Stimulated activated naive CD8-positive, alpha-beta T cell treated with anti-CD3 and anti-CD28 coated beads, Interleukin-15, amount 100 ng/mL, for 72 hours (primary cell): ENCODE results near the gene CFAP100.
A peak's percentile ranks its signal among the peaks of the same experiment; 100 is the strongest.

Experiments used
- ATAC-seq: fragments of 150-1000 bp; cut with Tn5 transposase; 2 replicates; pipeline ENCODE4 v1.10.0; 2021; ENCODE audit warnings: mild to moderate bottlenecking, moderate library complexity
- DNase-seq, 2 donors: peaks; one replicate each; pipeline ENCODE4 v3.0.0; 2021 to 2022
- H3K27ac Mint-ChIP-seq, 2 donors: one replicate each; pipeline ENCODE4 v1.8.0; 2022; ENCODE audit warnings: mild to moderate bottlenecking in 2 of 2, mixed read lengths in 2 of 2, moderate library complexity in 2 of 2
- H3K27me3 Mint-ChIP-seq: one replicate; pipeline ENCODE4 v1.8.0; 2022; ENCODE audit warnings: mixed read lengths
- H3K4me1 Mint-ChIP-seq: one replicate; pipeline ENCODE4 v1.8.0; 2022; ENCODE audit warnings: mild to moderate bottlenecking, mixed read lengths
- H3K4me3 Mint-ChIP-seq, 2 donors: one replicate each; pipeline ENCODE4 v1.8.0; 2022; ENCODE audit warnings: mild to moderate bottlenecking in 2 of 2, mixed read lengths in 2 of 2, moderate library complexity in 1 of 2
- H3K9me3 Mint-ChIP-seq, 2 donors: one replicate each; pipeline ENCODE4 v1.8.0; 2022; ENCODE audit warnings: mixed read lengths in 2 of 2

CFAP100 gene

GRCh38 chr3:126417981-126418530 is 23.3 kb downstream of the CFAP100 start:
- Mint-ChIP-seq H3K4me3 (no peak overlapping the region), H3K27me3 (peaks cover 40% of the 10 kb centered on the region), H3K9me3 (no peaks in the 10 kb centered on the region), H3K4me1 (no peaks in the 10 kb centered on the region), H3K27ac (no peak overlapping the region)
- DNase-seq (no peak), ATAC-seq (no peak)

- H3K4me1 Mint-ChIP-seq = no peaks in the 10 kb centered on the region
- no peak for ATAC-seq
- peaks cover 34% of the 10 kb centered on the region for H3K27me3 Mint-ChIP-seq
- no peaks in the 10 kb centered on the region for H3K9me3 Mint-ChIP-seq
- DNase-seq = no peak
- H3K27ac Mint-ChIP-seq = no peak overlapping the region
- H3K4me3 Mint-ChIP-seq = no peak overlapping the region
Observed at GRCh38 chr3:126418661-126419131, 24.0 kb downstream of the CFAP100 start.

DNA sequence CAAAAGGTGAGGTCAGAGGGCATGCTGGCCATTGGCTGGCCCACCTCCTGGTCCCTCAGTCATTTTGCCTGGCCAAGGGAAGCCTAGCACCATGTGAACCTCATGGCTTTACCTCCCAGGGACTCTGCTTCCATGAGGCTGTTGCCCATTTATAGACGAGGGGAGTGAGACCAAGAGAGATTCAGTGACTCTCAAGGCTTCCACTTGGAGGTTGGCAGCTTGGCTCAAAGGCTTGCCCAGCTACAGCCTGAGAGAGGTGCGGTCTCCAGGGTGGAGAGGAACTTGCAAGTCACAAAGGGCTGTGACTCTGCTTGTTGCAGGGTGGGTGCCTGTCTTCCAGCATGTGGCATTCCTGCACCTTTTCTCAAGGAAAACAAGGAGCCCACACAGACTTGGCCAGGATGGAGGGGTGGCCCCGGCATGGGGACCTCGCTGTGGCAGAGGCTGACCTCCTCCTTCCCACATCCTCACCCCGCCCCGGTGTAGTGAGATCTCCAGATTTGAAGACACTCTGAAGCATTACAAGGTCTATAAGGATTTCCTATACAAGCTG is 24.5 kb downstream of the CFAP100 start:
- DNase-seq (peak in 1 of 2 donors; percentile 5), ATAC-seq (no peak)
- Mint-ChIP-seq H3K27ac (no peak overlapping the region), H3K4me1 (no peaks in the 10 kb centered on the region), H3K4me3 (no peak overlapping the region), H3K9me3 (peaks cover 0 to under 1% of the 10 kb centered on the region in 2 donors), H3K27me3 (peaks cover 29% of the 10 kb centered on the region)

- no peak overlapping the region for H3K27ac Mint-ChIP-seq
- H3K27me3 Mint-ChIP-seq = peaks cover 19% of the 10 kb centered on the region
- H3K4me1 Mint-ChIP-seq = no peaks in the 10 kb centered on the region
- ATAC-seq = no peak
- DNase-seq = peak in 1 of 2 donors; percentile 3
- peaks cover 0 to 7% of the 10 kb centered on the region in 2 donors for H3K9me3 Mint-ChIP-seq
- H3K4me3 Mint-ChIP-seq = no peak overlapping the region
Observed at GRCh38 chr3:126419886-126420786, 25.4 kb downstream of the CFAP100 start.

- H3K27ac Mint-ChIP-seq = no peak overlapping the region
- no peaks in the 10 kb centered on the region for H3K4me1 Mint-ChIP-seq
- H3K4me3 Mint-ChIP-seq = no peak overlapping the region
- ATAC-seq (no peak), DNase-seq (peak in 1 of 2 donors; percentile 2)
- H3K27me3 Mint-ChIP-seq = peaks cover 5% of the 10 kb centered on the region
- H3K9me3 Mint-ChIP-seq = peaks cover 9 to 14% of the 10 kb centered on the region in 2 donors
Observed at GRCh38 chr3:126421573-126422119, 26.9 kb downstream of the CFAP100 start.

GRCh38 chr3:126422121-126422520 is 27.4 kb downstream of the CFAP100 start:
- no peak for DNase-seq
- ATAC-seq = peak; percentile 8
- no peaks in the 10 kb centered on the region for H3K4me1 Mint-ChIP-seq
- peaks cover under 1% of the 10 kb centered on the region for H3K27me3 Mint-ChIP-seq
- H3K4me3 Mint-ChIP-seq = no peak overlapping the region
- H3K9me3 Mint-ChIP-seq = peaks cover 14% of the 10 kb centered on the region in 2 donors
- no peak overlapping the region for H3K27ac Mint-ChIP-seq

DNA sequence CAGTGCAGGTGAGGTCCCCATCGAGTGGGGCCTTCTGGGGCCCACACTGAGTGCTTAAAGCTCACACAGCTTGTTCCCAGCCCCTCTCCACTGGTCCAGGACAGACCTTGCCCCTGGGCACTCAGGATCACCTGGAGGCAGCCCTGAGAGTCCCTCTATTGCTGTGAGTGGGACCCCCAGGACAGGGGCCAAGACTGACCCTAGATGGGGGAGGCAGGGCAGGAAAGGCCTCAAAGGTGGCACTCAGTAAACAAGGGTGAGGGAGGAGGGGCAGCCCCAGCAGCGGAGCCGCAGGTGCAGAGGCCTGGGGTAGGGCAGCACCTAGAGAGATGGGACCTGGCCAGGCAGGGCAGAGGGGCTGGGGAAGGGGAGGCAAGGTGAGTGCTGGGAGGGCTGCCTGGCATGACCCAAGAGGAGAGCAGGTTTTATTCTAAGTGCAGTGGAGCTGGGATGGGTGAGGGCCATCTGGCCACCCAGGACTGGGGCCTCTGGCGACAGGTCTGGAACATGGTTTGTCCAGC is 27.9 kb downstream of the CFAP100 start:
- ATAC-seq = peak; percentile 24
- Mint-ChIP-seq H3K9me3 (peaks cover 14% of the 10 kb centered on the region in 2 donors), H3K4me1 (no peaks in the 10 kb centered on the region), H3K27me3 (no peaks in the 10 kb centered on the region), H3K27ac (peak overlapping the region in 1 of 2 donors; percentile 42), H3K4me3 (no peak overlapping the region)
- peak in 1 of 2 donors; percentile 1 for DNase-seq

GRCh38 chr3:126423191-126424038 is 28.7 kb downstream of the CFAP100 start:
- no peaks in the 10 kb centered on the region for H3K4me1 Mint-ChIP-seq
- no peak overlapping the region for H3K27ac Mint-ChIP-seq
- no peaks in the 10 kb centered on the region for H3K27me3 Mint-ChIP-seq
- H3K4me3 Mint-ChIP-seq = no peak overlapping the region
- peaks cover 14% of the 10 kb centered on the region in 2 donors for H3K9me3 Mint-ChIP-seq
- ATAC-seq (no peak), DNase-seq (peak in 1 of 2 donors; percentile 4)

DNA sequence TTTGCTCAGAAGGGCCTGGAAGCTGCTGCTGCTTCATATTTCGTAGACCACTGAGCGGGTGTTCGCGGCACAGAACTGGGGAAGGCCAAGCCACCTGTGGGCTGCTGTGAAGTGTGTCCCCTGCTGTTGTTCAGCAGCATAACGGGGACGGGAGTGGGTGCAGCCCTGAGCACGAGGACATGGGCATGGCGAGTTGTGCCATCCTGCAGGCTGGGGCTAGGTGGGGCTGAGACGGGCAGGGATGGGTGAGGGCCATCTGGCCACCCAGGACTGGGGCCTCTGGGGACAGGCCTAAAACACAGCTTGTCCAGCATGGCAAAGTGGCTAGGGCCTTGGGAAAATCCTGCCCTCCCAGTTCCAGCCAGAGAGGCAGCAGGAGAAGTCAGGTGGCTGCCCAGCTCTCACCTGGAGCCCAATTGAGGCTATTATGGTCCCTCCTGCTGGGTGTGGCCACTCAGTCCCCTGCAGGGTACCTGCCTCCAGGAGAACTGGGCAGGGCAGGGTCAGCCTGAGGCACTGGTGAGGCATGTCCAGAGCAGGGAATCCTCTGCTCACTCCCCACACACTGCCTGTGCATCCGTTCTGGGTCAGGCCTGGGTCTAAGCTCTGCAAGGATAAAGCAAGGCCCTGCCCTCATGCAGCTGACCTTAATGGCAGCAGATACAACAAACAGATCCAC is 29.5 kb downstream of the CFAP100 start:
- ATAC-seq (no peak), DNase-seq (peak in 1 of 2 donors; percentile 0)
- Mint-ChIP-seq H3K9me3 (peaks cover 14% of the 10 kb centered on the region in 2 donors), H3K27ac (no peak overlapping the region), H3K4me1 (no peaks in the 10 kb centered on the region), H3K4me3 (no peak overlapping the region), H3K27me3 (no peaks in the 10 kb centered on the region)

DNA sequence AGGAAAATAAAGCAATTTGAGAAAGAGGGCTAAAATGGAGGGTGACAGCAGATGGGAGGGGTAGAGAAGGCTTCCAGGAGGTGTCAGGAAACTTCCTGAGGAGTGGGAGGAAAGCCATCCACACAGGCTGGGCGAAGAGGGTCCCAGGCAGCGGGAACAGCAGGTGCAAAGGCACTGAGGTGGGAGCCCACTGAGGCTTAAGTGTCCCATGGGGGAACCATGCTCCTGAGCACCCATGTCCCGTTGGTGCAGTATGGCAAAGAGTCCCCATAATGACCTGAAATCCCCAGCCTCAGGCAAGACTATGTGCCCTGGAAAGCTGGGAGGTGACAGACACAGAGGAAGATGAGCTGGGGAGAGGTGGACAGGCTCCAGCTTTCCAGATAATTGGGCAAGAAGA is 30.0 kb downstream of the CFAP100 start:
- H3K4me1 Mint-ChIP-seq = no peaks in the 10 kb centered on the region
- H3K4me3 Mint-ChIP-seq = no peak overlapping the region
- DNase-seq = peak in 1 of 2 donors; percentile 5
- no peak for ATAC-seq
- no peak overlapping the region for H3K27ac Mint-ChIP-seq
- H3K27me3 Mint-ChIP-seq = no peaks in the 10 kb centered on the region
- peaks cover 14% of the 10 kb centered on the region in 2 donors for H3K9me3 Mint-ChIP-seq

GRCh38 chr3:126431103-126431534 is 36.4 kb downstream of the CFAP100 start:
- ATAC-seq (peak; percentile 88), DNase-seq (peak; percentile 8 to 44)
- no peaks in the 10 kb centered on the region for H3K27me3 Mint-ChIP-seq
- peaks cover 0 to 6% of the 10 kb centered on the region in 2 donors for H3K9me3 Mint-ChIP-seq
- H3K4me1 Mint-ChIP-seq = no peaks in the 10 kb centered on the region
- H3K4me3 Mint-ChIP-seq = peak overlapping the region; percentile 21 to 48
- peak overlapping the region in 1 of 2 donors; percentile 28 for H3K27ac Mint-ChIP-seq

DNA sequence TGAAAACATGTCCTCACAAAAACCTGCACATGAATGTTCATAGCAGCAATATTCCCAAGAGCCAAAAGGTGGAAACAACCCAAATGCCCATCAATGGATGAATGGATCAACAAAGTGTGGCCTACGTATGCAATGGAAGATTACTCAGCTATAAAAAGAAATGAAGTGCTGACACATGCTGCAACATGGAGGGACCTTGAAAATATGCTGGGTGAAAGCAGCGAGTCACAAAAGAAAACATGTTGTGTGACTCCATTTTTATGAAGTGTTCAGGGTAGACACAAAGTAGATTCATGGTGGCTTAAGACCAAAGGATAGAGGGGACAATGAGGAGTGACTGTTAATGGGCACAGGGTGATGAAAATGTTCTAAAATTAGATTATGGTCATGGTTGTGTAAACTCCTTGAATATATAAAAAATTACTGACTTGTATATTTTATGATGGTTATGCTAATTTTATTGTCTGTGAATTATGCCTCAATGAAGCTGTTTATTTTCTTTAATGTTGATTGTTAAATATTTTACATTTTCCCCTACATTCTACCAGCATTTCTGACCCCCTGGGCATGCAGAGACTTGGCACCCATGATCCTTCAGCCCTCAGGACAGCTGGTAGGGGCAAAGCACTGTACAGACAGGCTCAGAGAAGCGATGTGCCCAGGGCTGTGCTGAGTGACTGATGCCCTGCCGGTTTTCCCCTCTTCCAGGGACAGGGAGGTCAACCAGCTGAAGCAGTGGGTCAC is 37.8 kb downstream of the CFAP100 start:
- no peaks in the 10 kb centered on the region for H3K9me3 Mint-ChIP-seq
- H3K27ac Mint-ChIP-seq = no peak overlapping the region
- H3K4me3 Mint-ChIP-seq = no peak overlapping the region
- no peak for ATAC-seq
- no peaks in the 10 kb centered on the region for H3K27me3 Mint-ChIP-seq
- DNase-seq = no peak
- H3K4me1 Mint-ChIP-seq = no peaks in the 10 kb centered on the region

- Mint-ChIP-seq H3K4me1 (no peaks in the 10 kb centered on the region), H3K27me3 (no peaks in the 10 kb centered on the region), H3K9me3 (no peaks in the 10 kb centered on the region), H3K4me3 (no peak overlapping the region), H3K27ac (peak overlapping the region in 1 of 2 donors; percentile 40)
- DNase-seq (no peak), ATAC-seq (no peak)
Observed at GRCh38 chr3:126433105-126433430, 38.4 kb downstream of the CFAP100 start.
